Uterus (tissue), 4 donors: Measurements from ENCODE around the gene NRXN3. TPM values are rescaled to one million over a fixed set of nuclear protein-coding genes. Genes with fewer than 3 reads are reported as not detected.

Source experiments
- DNase-seq, 2 donors: peaks; one replicate each; pipeline ENCODE4 v3.0.0-alpha.2; 2019 to 2020
- H3K27ac ChIP-seq, 2 donors: fragments of 200-600 bp; sonication (generic); 1 replicate in 1 of 2; 2 replicates in 1 of 2; pipeline ENCODE4 v1.5.1; 2016 to 2018
- H3K27me3 ChIP-seq, 2 donors: fragments of 200-600 bp; sonication (generic); one replicate each; pipeline ENCODE4 v1.5.1; 2018 to 2019; ENCODE audit warnings: control low read depth in 1 of 2
- H3K36me3 ChIP-seq, 2 donors: fragments of 200-600 bp; sonication (generic); one replicate each; pipeline ENCODE4 v1.5.1; 2019; ENCODE audit warnings: control low read depth in 1 of 2
- H3K4me1 ChIP-seq, 2 donors: fragments of 200-600 bp; sonication (generic); one replicate each; pipeline ENCODE4 v1.5.1; 2018 to 2019; ENCODE audit warnings: control low read depth in 1 of 2
- H3K4me3 ChIP-seq, 2 donors: fragments of 200-600 bp; sonication (generic); 1 replicate in 1 of 2; 2 replicates in 1 of 2; pipeline ENCODE4 v1.5.1; 2018 to 2019; ENCODE audit warnings: mild to moderate bottlenecking in 1 of 2
- H3K9me3 ChIP-seq, 2 donors: fragments of 200-600 bp; sonication (generic); one replicate each; pipeline ENCODE4 v1.5.1; 2019; ENCODE audit warnings: control low read depth in 1 of 2
- CTCF ChIP-seq, 4 experiments: fragments of 200-600 bp in 2 of 4; fragments of 450-650 bp in 2 of 4; sonication (generic) in 2 of 4; IDR thresholded peaks; one replicate each; pipeline ENCODE4 v1.5.1; 2016 to 2019; ENCODE audit warnings: antibody characterized with exemption in 4 of 4, mild to moderate bottlenecking in 2 of 4, moderate library complexity in 1 of 4
- POLR2A ChIP-seq, 2 donors: fragments of 450-650 bp; IDR thresholded peaks; one replicate each; pipeline ENCODE4 v1.6.1; 2016; ENCODE audit warnings: antibody characterized with exemption in 2 of 2, mild to moderate bottlenecking in 1 of 2, moderate library complexity in 1 of 2
- intact Hi-C: fragments of 100-400 bp; cut with DNase I; formaldehyde crosslinking; loops from one replicate; pipeline ENCODE4 v1.15.1; 2023; ENCODE audit warnings: low total_unique reads
- total RNA-seq, 4 donors: library from RNA; depleted of rRNA in 3 of 4; stranded (reverse); fragments of >200 nt in 3 of 4; gene quantifications; one replicate each; pipeline versions ENCODE4 v1.1.0 to v1.2.4, GENCODE V29; 2014 to 2023
- donor health status: DM: yes; HTN: yes; CAD: no.

NRXN3 gene
- total RNA-seq, 4 donors from 2014 or later, result 2.9 to 17.0 (median 4.4) TPM

GRCh38 chr14:78130356-78130755 is 39.8 kb upstream of the NRXN3 start:
- H3K27ac ChIP-seq, result no peak overlapping the region
- no peaks in the 10 kb centered on the region for H3K27me3 ChIP-seq
- no peaks in the 10 kb centered on the region for H3K4me1 ChIP-seq
- H3K36me3 ChIP-seq, result no peaks in the 10 kb centered on the region
- intact Hi-C loops, result no loop called here
- DNase-seq, result no peak
- TF ChIP-seq CTCF (IDR thresholded peaks at IDR 0.05), result no peak
- no peak for TF ChIP-seq POLR2A (IDR thresholded peaks at IDR 0.05)
- H3K9me3 ChIP-seq, result no peaks in the 10 kb centered on the region
- H3K4me3 ChIP-seq, result no peak overlapping the region

GRCh38 chr14:78131201-78131600 is 39.0 kb upstream of the NRXN3 start:
- TF ChIP-seq POLR2A (IDR thresholded peaks at IDR 0.05) (no peak), CTCF (IDR thresholded peaks at IDR 0.05) (no peak)
- H3K27ac ChIP-seq, result no peak overlapping the region
- no peaks in the 10 kb centered on the region for H3K36me3 ChIP-seq
- intact Hi-C loops, result no loop called here
- no peak for DNase-seq
- H3K9me3 ChIP-seq, result no peaks in the 10 kb centered on the region
- H3K27me3 ChIP-seq, result no peaks in the 10 kb centered on the region
- no peaks in the 10 kb centered on the region for H3K4me1 ChIP-seq
- H3K4me3 ChIP-seq, result no peak overlapping the region

GRCh38 chr14:78131616-78132015 is 38.6 kb upstream of the NRXN3 start:
- intact Hi-C loops, result no loop called here
- DNase-seq, result no peak
- TF ChIP-seq CTCF (IDR thresholded peaks at IDR 0.05) (no peak), POLR2A (IDR thresholded peaks at IDR 0.05) (no peak)
- H3K36me3 ChIP-seq, result no peaks in the 10 kb centered on the region
- no peaks in the 10 kb centered on the region for H3K27me3 ChIP-seq
- no peaks in the 10 kb centered on the region for H3K4me1 ChIP-seq
- H3K27ac ChIP-seq, result no peak overlapping the region
- no peak overlapping the region for H3K4me3 ChIP-seq
- H3K9me3 ChIP-seq, result no peaks in the 10 kb centered on the region

- Histone ChIP-seq H3K27ac (no peak overlapping the region), H3K4me3 (no peak overlapping the region), H3K4me1 (no peaks in the 10 kb centered on the region), H3K27me3 (no peaks in the 10 kb centered on the region), H3K9me3 (no peaks in the 10 kb centered on the region), H3K36me3 (no peaks in the 10 kb centered on the region)
- no peak for TF ChIP-seq CTCF (IDR thresholded peaks at IDR 0.05)
- TF ChIP-seq POLR2A (IDR thresholded peaks at IDR 0.05), result no peak
- DNase-seq, result no peak
- intact Hi-C loops, result no loop called here
Observed at GRCh38 chr14:78135450-78135891, 34.7 kb upstream of the NRXN3 start.

- intact Hi-C loops, result no loop called here
- H3K36me3 ChIP-seq, result no peaks in the 10 kb centered on the region
- no peaks in the 10 kb centered on the region for H3K27me3 ChIP-seq
- no peak for DNase-seq
- no peaks in the 10 kb centered on the region for H3K9me3 ChIP-seq
- no peak overlapping the region for H3K27ac ChIP-seq
- H3K4me1 ChIP-seq, result no peaks in the 10 kb centered on the region
- TF ChIP-seq POLR2A (IDR thresholded peaks at IDR 0.05), result no peak
- TF ChIP-seq CTCF (IDR thresholded peaks at IDR 0.05), result no peak
- H3K4me3 ChIP-seq, result no peak overlapping the region
Observed at GRCh38 chr14:78136695-78137094, 33.5 kb upstream of the NRXN3 start.
